BJ (cell line): ENCODE data around the gene FSTL3. TPM values are rescaled to one million over a fixed set of nuclear protein-coding genes. Genes with fewer than 3 reads are reported as not detected.

Experiments used
- CTCF ChIA-PET: fragments of 350-600 bp; formaldehyde crosslinking; extraction: SDS; loops from one replicate; lab custom pipeline; 2021; ENCODE audit warnings: antibody characterized with exemption, inconsistent platforms; lab: Yijun Ruan, JAX
- POLR2A ChIA-PET: fragments of 300-600 bp; sonication (Branson Sonifier 250); formaldehyde crosslinking; extraction: SDS; loops from one replicate; lab custom pipeline; 2021; ENCODE audit warnings: antibody characterized with exemption; lab: Charles Lee
- DNase-seq: peaks from one replicate; pipeline ENCODE4 v3.0.0-alpha.2; 2011; ENCODE audit warnings: low read depth
- H3K27me3 ChIP-seq: 2 replicates; pipeline ENCODE4 v1.6.0; 2011; ENCODE audit warnings: low read length; ENCODE audit not compliant: control insufficient read depth, insufficient read depth
- H3K36me3 ChIP-seq: 2 replicates; pipeline ENCODE4 v1.5.1; 2011; ENCODE audit warnings: low read length; ENCODE audit not compliant: control insufficient read depth, insufficient read depth
- H3K4me3 ChIP-seq: 2 replicates; pipeline ENCODE4 v1.5.1; 2011; ENCODE audit warnings: low read depth, mild to moderate bottlenecking, control low read depth, low read length
- CTCF ChIP-seq: IDR thresholded peaks from 2 replicates; pipeline ENCODE4 v1.5.1; 2011; ENCODE audit warnings: low read depth, mild to moderate bottlenecking, control low read depth, inconsistent platforms, low read length, moderate library complexity; ENCODE audit not compliant: insufficient read depth
- polyA plus RNA-seq: library from polyadenylated mRNA; depleted of rRNA; stranded (reverse); fragments of >200 nt; gene quantifications from 2 replicates; pipeline ENCODE4 v1.2.3, GENCODE V29; 2011

The FSTL3 gene
- polyA plus RNA-seq, 1 experiment: 83.2 TPM

- Histone ChIP-seq H3K4me3 (no peak overlapping the region), H3K27me3 (no peaks in the 10 kb centered on the region), H3K36me3 (peaks cover 14% of the 10 kb centered on the region)
- POLR2A ChIA-PET: no interaction called here
- TF ChIP-seq CTCF: no peak
- no peak for DNase-seq
- CTCF ChIA-PET: interaction anchor here (1.6 kb wide), 1 partner anchor 74 kb away, joined by 6 read pairs; no protein-coding TSS in a partner anchor
Observed at GRCh38 chr19:658059-658839, 17.9 kb upstream of the FSTL3 start.

- no peak for TF ChIP-seq CTCF
- DNase-seq: no peak
Observed at GRCh38 chr19:658916-659839, 17.0 kb upstream of the FSTL3 start.

GRCh38 chr19:660793-661426 is 15.3 kb upstream of the FSTL3 start:
- H3K4me3 ChIP-seq: peak overlapping the region; percentile 95
- no peaks in the 10 kb centered on the region for H3K27me3 ChIP-seq
- ChIA-PET POLR2A (no interaction called here), CTCF (interaction anchor here (1.2 kb wide), 1 partner anchor 15 kb away, joined by 4 read pairs; no protein-coding TSS in a partner anchor)
- no peak for DNase-seq
- peaks cover 7% of the 10 kb centered on the region; the same call in 1 of the 2 replicates for H3K36me3 ChIP-seq
- no peak for TF ChIP-seq CTCF

More at GRCh38 chr19:658916-659839, 17.0 kb upstream of the FSTL3 start:
- H3K27me3 ChIP-seq: no peaks in the 10 kb centered on the region
- ChIA-PET CTCF (interaction anchor here (1.6 kb wide), 1 partner anchor 74 kb away, joined by 6 read pairs; no protein-coding TSS in a partner anchor), POLR2A (no interaction called here)
- H3K4me3 ChIP-seq: no peak overlapping the region
- H3K36me3 ChIP-seq: peaks cover 7% of the 10 kb centered on the region; the same call in 1 of the 2 replicates

- no peak for TF ChIP-seq CTCF
- DNase-seq: no peak
- ChIA-PET POLR2A (no interaction called here), CTCF (interaction anchor here (1.2 kb wide), 1 partner anchor 14 kb away, joined by 4 read pairs; no protein-coding TSS in a partner anchor)
- no peaks in the 10 kb centered on the region for H3K27me3 ChIP-seq
- H3K4me3 ChIP-seq: peak overlapping the region; percentile 95
- peaks cover 7% of the 10 kb centered on the region; the same call in 1 of the 2 replicates for H3K36me3 ChIP-seq
Observed at GRCh38 chr19:661427-662196, 14.6 kb upstream of the FSTL3 start.
